Body of pancreas (tissue), 4 donors: ENCODE measurements around the gene CADM3. TPM values are rescaled to one million over a fixed set of nuclear protein-coding genes. Genes with fewer than 3 reads are reported as not detected.

Experiments
- ATAC-seq: fragments of 150-250 bp; one replicate; pipeline ENCODE4 v1.9.1; 2016
- DNase-seq, 4 donors: peaks; one replicate each; pipeline ENCODE4 v3.0.0-alpha.2; 2019
- H3K27ac ChIP-seq, 4 donors: fragments of 200-600 bp; sonication (generic); 1 replicate in 3 of 4; 2 replicates in 1 of 4; pipeline versions ENCODE4 v1.5.1 to v1.6.1; 2016 to 2019; ENCODE audit warnings: mild to moderate bottlenecking in 1 of 4, mixed read lengths in 1 of 4, moderate library complexity in 1 of 4
- H3K27me3 ChIP-seq, 2 donors: fragments of 200-600 bp; sonication (generic); one replicate each; pipeline ENCODE4 v1.6.0; 2016; ENCODE audit warnings: mild to moderate bottlenecking in 1 of 2
- H3K36me3 ChIP-seq, 2 donors: fragments of 200-600 bp; sonication (generic); replicated peaks in 1 of 2; 2 replicates each; pipeline ENCODE4 v1.5.1; 2016; ENCODE audit warnings: low read depth in 2 of 2; ENCODE audit not compliant: insufficient read depth in 1 of 2
- H3K4me1 ChIP-seq: fragments of 200-600 bp; sonication (generic); one replicate; pipeline ENCODE4 v1.6.0; 2016
- H3K4me3 ChIP-seq, 2 donors: fragments of 200-600 bp; sonication (generic); 1 replicate in 1 of 2; 2 replicates in 1 of 2; pipeline ENCODE4 v1.5.1; 2016 to 2019
- H3K9me3 ChIP-seq, 3 donors: fragments of 200-600 bp; sonication (generic); 1 replicate in 2 of 3; 2 replicates in 1 of 3; pipeline ENCODE4 v1.5.1; 2016
- CTCF ChIP-seq, 7 experiments: fragments of 450-650 bp in 4 of 7; fragments of 200-600 bp in 3 of 7; sonication (generic) in 3 of 7; IDR thresholded peaks; one replicate each; pipeline ENCODE4 v1.5.1; 2016 to 2019; ENCODE audit warnings: antibody characterized with exemption in 7 of 7
- POLR2A ChIP-seq, 3 donors: fragments of 450-650 bp; IDR thresholded peaks; one replicate each; pipeline ENCODE4 v1.6.1; 2016; ENCODE audit warnings: antibody characterized with exemption in 3 of 3, mild to moderate bottlenecking in 2 of 3
- WGBS, 2 donors: methylation state at CpG; one replicate each; pipeline ENCODE4 v1.1.5; 2017; 5-methylcytosine and 5-hydroxymethylcytosine counted together
- intact Hi-C: fragments of 100-400 bp; cut with DNase I; formaldehyde crosslinking; loops from one replicate; pipeline ENCODE4 v1.15.1; 2023
- total RNA-seq, 2 donors: library from RNA; depleted of rRNA; stranded (reverse); fragments of >200 nt; gene quantifications; one replicate each; pipeline ENCODE4 v1.1.0, GENCODE V29; 2016

CADM3 gene
- total RNA-seq, 2 donors from 2014 or later = 0.26 to 1.6 TPM

GRCh38 chr1:159140474-159140873 lies 30.9 kb upstream of the CADM3 start:
- no peak overlapping the region for H3K27ac ChIP-seq
- H3K4me1 ChIP-seq = no peaks in the 10 kb centered on the region
- no peak overlapping the region for H3K4me3 ChIP-seq
- DNase-seq (no peak), ATAC-seq (no peak)
- 38% methylated on average over 7 of the region's 7 CpGs for WGBS, 2 donors
- no peaks in the 10 kb centered on the region for H3K9me3 ChIP-seq
- no peaks in the 10 kb centered on the region for H3K36me3 ChIP-seq
- H3K27me3 ChIP-seq = no peaks in the 10 kb centered on the region
- intact Hi-C loops = no loop called here
- no peak for TF ChIP-seq CTCF (IDR thresholded peaks at IDR 0.05)
- no peak for TF ChIP-seq POLR2A (IDR thresholded peaks at IDR 0.05)

- TF ChIP-seq POLR2A (IDR thresholded peaks at IDR 0.05) (no peak), CTCF (IDR thresholded peaks at IDR 0.05) (no peak)
- Histone ChIP-seq H3K27ac (no peak overlapping the region), H3K27me3 (no peaks in the 10 kb centered on the region), H3K4me1 (no peaks in the 10 kb centered on the region), H3K9me3 (no peaks in the 10 kb centered on the region), H3K4me3 (no peak overlapping the region), H3K36me3 (no peaks in the 10 kb centered on the region)
- DNase-seq = no peak
- 36 to 42% methylated on average over 15 to 18 of the region's 18 CpGs for WGBS, 2 donors
- no peak for ATAC-seq
- intact Hi-C loops = no loop called here
Measured at GRCh38 chr1:159141584-159142390, 29.6 kb upstream of the CADM3 start.

GRCh38 chr1:159142391-159142663 lies 29.1 kb upstream of the CADM3 start:
- TF ChIP-seq POLR2A (IDR thresholded peaks at IDR 0.05) (no peak), CTCF (IDR thresholded peaks at IDR 0.05) (no peak)
- no peaks in the 10 kb centered on the region for H3K27me3 ChIP-seq
- no peaks in the 10 kb centered on the region for H3K36me3 ChIP-seq
- H3K4me1 ChIP-seq = no peaks in the 10 kb centered on the region
- H3K27ac ChIP-seq = no peak overlapping the region
- ATAC-seq = no peak
- 38 to 46% methylated on average over 2 of the region's 2 CpGs for WGBS, 2 donors
- no peaks in the 10 kb centered on the region for H3K9me3 ChIP-seq
- intact Hi-C loops = no loop called here
- H3K4me3 ChIP-seq = no peak overlapping the region
- no peak for DNase-seq

- Histone ChIP-seq H3K27ac (no peak overlapping the region), H3K36me3 (no peaks in the 10 kb centered on the region), H3K9me3 (no peaks in the 10 kb centered on the region), H3K27me3 (no peaks in the 10 kb centered on the region), H3K4me1 (no peaks in the 10 kb centered on the region), H3K4me3 (no peak overlapping the region)
- ATAC-seq (no peak), DNase-seq (no peak)
- TF ChIP-seq CTCF (IDR thresholded peaks at IDR 0.05) = no peak
- no peak for TF ChIP-seq POLR2A (IDR thresholded peaks at IDR 0.05)
- intact Hi-C loops = no loop called here
- 37 to 44% methylated on average over 5 of the region's 5 CpGs for WGBS, 2 donors
Measured at GRCh38 chr1:159142726-159143510, 28.5 kb upstream of the CADM3 start.
